DOHH2 (cell line): ENCODE measurements around the gene SENP8.

Experiments used
- H3F3A ChIP-seq: fragments of 200-600 bp; sonication (generic), shearing (Covaris generic); 2 replicates; pipeline ENCODE4 v1.6.0; 2016; ENCODE audit warnings: antibody characterized with exemption, mild to moderate bottlenecking; ENCODE audit not compliant: control insufficient read depth, insufficient read depth
- H3K27ac ChIP-seq: fragments of 200-600 bp; sonication (generic); 2 replicates; pipeline ENCODE4 v1.5.1; 2014; ENCODE audit warnings: low read depth, mild to moderate bottlenecking, low read length, moderate library complexity
- H3K27me3 ChIP-seq: fragments of 200-600 bp; sonication (generic); 2 replicates; pipeline ENCODE4 v1.6.1; 2014; ENCODE audit warnings: mild to moderate bottlenecking, low read length, mixed read lengths; ENCODE audit not compliant: control insufficient read depth
- H3K36me3 ChIP-seq: fragments of 200-600 bp; sonication (generic); 2 replicates; pipeline ENCODE4 v1.6.1; 2014; ENCODE audit warnings: mild to moderate bottlenecking, low read length, moderate library complexity, mixed read lengths; ENCODE audit not compliant: control insufficient read depth
- H3K4me1 ChIP-seq: fragments of 200-600 bp; sonication (generic); 2 replicates; pipeline ENCODE4 v1.6.1; 2014; ENCODE audit warnings: mild to moderate bottlenecking, low read length, mixed read lengths; ENCODE audit not compliant: control insufficient read depth
- H3K4me2 ChIP-seq: fragments of 200-600 bp; sonication (generic); 2 replicates; pipeline ENCODE4 v1.6.0; 2014; ENCODE audit warnings: mild to moderate bottlenecking, low read length, moderate library complexity
- H3K4me3 ChIP-seq: fragments of 200-600 bp; sonication (generic); 2 replicates; pipeline ENCODE4 v1.5.1; 2014; ENCODE audit warnings: mild to moderate bottlenecking, low read length, mixed read lengths
- H3K79me2 ChIP-seq: fragments of 200-600 bp; sonication (generic); 2 replicates; pipeline ENCODE4 v1.6.1; 2014; ENCODE audit warnings: mild to moderate bottlenecking, low read length, mixed read lengths; ENCODE audit not compliant: control insufficient read depth
- H3K9me2 ChIP-seq: fragments of 200-600 bp; sonication (generic); replicated peaks from 2 replicates; pipeline ENCODE4 v1.6.1; 2014; ENCODE audit warnings: mild to moderate bottlenecking, low read length, mixed read lengths; ENCODE audit not compliant: control insufficient read depth
- H3K9me3 ChIP-seq: fragments of 200-600 bp; sonication (generic); 2 replicates; pipeline ENCODE4 v1.6.1; 2014; ENCODE audit warnings: antibody characterized with exemption, low read length, mixed read lengths; ENCODE audit not compliant: control insufficient read depth, insufficient read depth
- H4K20me1 ChIP-seq: fragments of 200-600 bp; sonication (generic); 2 replicates; pipeline ENCODE4 v1.6.0; 2014; ENCODE audit warnings: low read depth, mild to moderate bottlenecking, antibody characterized with exemption, low read length, moderate library complexity; ENCODE audit not compliant: control insufficient read depth, insufficient read depth
- CTCF ChIP-seq: fragments of 200-600 bp; sonication (generic); IDR thresholded peaks from one replicate; pipeline ENCODE4 v1.5.1; 2014; ENCODE audit warnings: antibody characterized with exemption, mild to moderate bottlenecking, low read depth, low read length; ENCODE audit not compliant: poor library complexity, severe bottlenecking
- EZH2phosphoT487 ChIP-seq: fragments of 200-600 bp; sonication (generic); IDR thresholded peaks from 2 replicates; pipeline ENCODE4 v1.6.1; 2017; ENCODE audit warnings: borderline replicate concordance, mild to moderate bottlenecking, antibody characterized with exemption, low read length, moderate library complexity, mixed read lengths

SENP8 gene

GRCh38 chr15:72189250-72189902, 71.2 kb downstream of the SENP8 start:
- TF ChIP-seq CTCF (no peak), EZH2phosphoT487 (no peak)
- Histone ChIP-seq H3K27ac (no peak overlapping the region), H3K36me3 (no peaks in the 10 kb centered on the region), H4K20me1 (no peaks in the 10 kb centered on the region), H3F3A (no peaks in the 10 kb centered on the region), H3K79me2 (no peaks in the 10 kb centered on the region), H3K9me3 (no peaks in the 10 kb centered on the region), H3K9me2 (no peaks in the 10 kb centered on the region), H3K27me3 (peaks cover 12% of the 10 kb centered on the region), H3K4me3 (no peak overlapping the region), H3K4me1 (no peaks in the 10 kb centered on the region), H3K4me2 (no peak overlapping the region)

- no peak overlapping the region for H3K4me2 ChIP-seq
- H3F3A ChIP-seq = peaks cover 3% of the 10 kb centered on the region; the same call in 1 of the 2 replicates
- H3K4me1 ChIP-seq = peaks cover 11% of the 10 kb centered on the region
- no peaks in the 10 kb centered on the region for H3K36me3 ChIP-seq
- peaks cover 10% of the 10 kb centered on the region for H3K27me3 ChIP-seq
- TF ChIP-seq CTCF (no peak), EZH2phosphoT487 (no peak)
- H3K79me2 ChIP-seq = no peaks in the 10 kb centered on the region
- no peak overlapping the region for H3K4me3 ChIP-seq
- no peaks in the 10 kb centered on the region for H4K20me1 ChIP-seq
- H3K9me2 ChIP-seq = no peaks in the 10 kb centered on the region
- H3K9me3 ChIP-seq = no peaks in the 10 kb centered on the region
- H3K27ac ChIP-seq = no peak overlapping the region
Observed at GRCh38 chr15:72192416-72192815, 74.2 kb downstream of the SENP8 start.
